Uterus (tissue), 2 donors: ENCODE results near the gene RANBP3.

ENCODE experiments used
- POLR2A ChIP-seq, 2 donors: fragments of 450-650 bp; IDR thresholded peaks; one replicate each; pipeline ENCODE4 v1.6.1; 2016; ENCODE audit warnings: antibody characterized with exemption in 2 of 2, mild to moderate bottlenecking in 1 of 2, moderate library complexity in 1 of 2
- TF ChIP-seq, protein P1 (sequence below), 4 experiments: fragments of 200-600 bp in 2 of 4; fragments of 450-650 bp in 2 of 4; sonication (generic) in 2 of 4; IDR thresholded peaks; one replicate each; pipeline ENCODE4 v1.5.1; 2016 to 2019; ENCODE audit warnings: antibody characterized with exemption in 4 of 4, mild to moderate bottlenecking in 2 of 4, moderate library complexity in 1 of 4

DNA sequence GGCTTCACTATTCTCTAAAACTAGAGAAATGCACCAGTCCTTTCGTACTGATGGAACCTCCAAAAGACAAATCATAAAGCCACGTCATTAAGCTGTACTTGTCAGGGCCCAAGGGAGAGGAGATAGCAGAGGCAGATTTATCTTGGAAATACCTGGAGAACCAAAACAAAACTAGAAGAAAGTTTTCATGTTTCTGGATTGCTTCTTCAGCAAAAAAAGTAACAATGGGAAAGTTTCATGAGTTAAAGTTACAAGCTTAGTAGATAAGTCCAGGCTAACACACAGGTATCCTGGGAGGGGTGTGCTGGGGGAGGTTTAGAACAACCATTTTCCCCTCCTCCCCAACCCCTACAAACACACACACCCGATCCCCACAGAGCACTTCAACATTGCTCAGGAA lies 21.6 kb downstream of the RANBP3 start:
- TF ChIP-seq, protein P1, sequence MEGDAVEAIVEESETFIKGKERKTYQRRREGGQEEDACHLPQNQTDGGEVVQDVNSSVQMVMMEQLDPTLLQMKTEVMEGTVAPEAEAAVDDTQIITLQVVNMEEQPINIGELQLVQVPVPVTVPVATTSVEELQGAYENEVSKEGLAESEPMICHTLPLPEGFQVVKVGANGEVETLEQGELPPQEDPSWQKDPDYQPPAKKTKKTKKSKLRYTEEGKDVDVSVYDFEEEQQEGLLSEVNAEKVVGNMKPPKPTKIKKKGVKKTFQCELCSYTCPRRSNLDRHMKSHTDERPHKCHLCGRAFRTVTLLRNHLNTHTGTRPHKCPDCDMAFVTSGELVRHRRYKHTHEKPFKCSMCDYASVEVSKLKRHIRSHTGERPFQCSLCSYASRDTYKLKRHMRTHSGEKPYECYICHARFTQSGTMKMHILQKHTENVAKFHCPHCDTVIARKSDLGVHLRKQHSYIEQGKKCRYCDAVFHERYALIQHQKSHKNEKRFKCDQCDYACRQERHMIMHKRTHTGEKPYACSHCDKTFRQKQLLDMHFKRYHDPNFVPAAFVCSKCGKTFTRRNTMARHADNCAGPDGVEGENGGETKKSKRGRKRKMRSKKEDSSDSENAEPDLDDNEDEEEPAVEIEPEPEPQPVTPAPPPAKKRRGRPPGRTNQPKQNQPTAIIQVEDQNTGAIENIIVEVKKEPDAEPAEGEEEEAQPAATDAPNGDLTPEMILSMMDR (IDR thresholded peaks at IDR 0.05) = no peak
- no peak for TF ChIP-seq POLR2A (IDR thresholded peaks at IDR 0.05)
